Fibroblast of pulmonary artery (primary cell): ENCODE data around the gene EIF4E.
A peak's percentile ranks its signal among the peaks of the same experiment; 100 is the strongest.
"Not testable (repeated sequence)": the region's sequence is repeated elsewhere in the genome, so short reads cannot be mapped to it uniquely, and the experiment has no call there.

ENCODE experiments used
- DNase-seq: peaks from one replicate; pipeline ENCODE4 v3.0.0-alpha.2; 2010; ENCODE audit warnings: low read depth
- H3K4me3 ChIP-seq: replicated peaks from 2 replicates; pipeline ENCODE4 v1.5.1; 2011; ENCODE audit warnings: low read depth, mild to moderate bottlenecking, control low read depth, low read length, moderate library complexity
- CTCF ChIP-seq: IDR thresholded peaks from 2 replicates; pipeline ENCODE4 v1.5.1; 2011; ENCODE audit warnings: mild to moderate bottlenecking, control low read depth, low read length, inconsistent platforms; ENCODE audit errors: missing control alignments

Gene EIF4E

GRCh38 chr4:98899277-98899676 is 29.7 kb downstream of the EIF4E start:
- no peak overlapping the region for H3K4me3 ChIP-seq
- no peak for TF ChIP-seq CTCF
- no peak for DNase-seq

GRCh38 chr4:98891478-98892337 is 37.2 kb downstream of the EIF4E start:
- TF ChIP-seq CTCF, result no peak
- H3K4me3 ChIP-seq, result no peak overlapping the region
- DNase-seq, result peak; percentile 17

GRCh38 chr4:98890702-98891455 is 38.1 kb downstream of the EIF4E start:
- TF ChIP-seq CTCF, result no peak
- DNase-seq, result peak; percentile 76
- H3K4me3 ChIP-seq, result no peak overlapping the region

GRCh38 chr4:98887145-98887544 is 41.8 kb downstream of the EIF4E start:
- H3K4me3 ChIP-seq, result no peak overlapping the region
- no peak for DNase-seq
- no peak for TF ChIP-seq CTCF

- not testable (repeated sequence) for DNase-seq, H3K4me3 ChIP-seq
Observed at GRCh38 chr4:98886382-98886781, 42.6 kb downstream of the EIF4E start.

- DNase-seq, H3K4me3 ChIP-seq: not testable (repeated sequence)
Observed at GRCh38 chr4:98880884-98881283, 48.0 kb downstream of the EIF4E start.

- H3K4me3 ChIP-seq, result no peak overlapping the region
- no peak for TF ChIP-seq CTCF
- DNase-seq, result no peak
Observed at GRCh38 chr4:98879515-98879914, 49.4 kb downstream of the EIF4E start.
